Heart left ventricle (tissue), 13 donors: Measurements from ENCODE around the gene LANCL1.

Experiments
- POLR2A ChIP-seq, 2 donors: fragments of 450-650 bp; IDR thresholded peaks; one replicate each; pipeline ENCODE4 v1.6.1; 2017; ENCODE audit warnings: antibody characterized with exemption in 2 of 2, mild to moderate bottlenecking in 2 of 2, moderate library complexity in 2 of 2
- TF ChIP-seq, protein P1 (sequence below), 12 donors: fragments of 200-600 bp; sonication (generic) in 4 of 12; IDR thresholded peaks; one replicate each; pipeline versions ENCODE4 v1.5.0 to v1.8.0; 2018 to 2022; ENCODE audit warnings: antibody characterized with exemption in 12 of 12, mild to moderate bottlenecking in 5 of 12
- donor health status: ischemic (EF 13 %, LVEDD 7.1; RV severe dilation, severe dysfunction).
- donor health status: DM: no; HTN: yes; CAD: no.
- donor health status: DM: no; HTN: no; CAD: no.
- donor health status: ischemic (EF 25% LVEDD 6.9; RV normal size, moderate dysfunction).
- donor health status: ischemic (EF 25% LVEDD 5.7; RV mildly dilated, moderate dysfunction).
- donor health status: ischemic (EF 35%, LVEDD 5.7; RV mildly dilated, moderate dysfunction).
- donor health status: nonischemic (EF 11% LVEDD 7.7; RV severe dilation, severe dysfunction).
- donor health status: DM: yes; HTN: yes; CAD: no.
- donor health status: PGD.
- donor health status: ischemic (EF 29% LVEDD 5.4; RV normal size, mild dysfunction).
- donor health status: nonischemic (EF 23%, LVEDD 6.1; RV moderate dilation, normal function).

DNA sequence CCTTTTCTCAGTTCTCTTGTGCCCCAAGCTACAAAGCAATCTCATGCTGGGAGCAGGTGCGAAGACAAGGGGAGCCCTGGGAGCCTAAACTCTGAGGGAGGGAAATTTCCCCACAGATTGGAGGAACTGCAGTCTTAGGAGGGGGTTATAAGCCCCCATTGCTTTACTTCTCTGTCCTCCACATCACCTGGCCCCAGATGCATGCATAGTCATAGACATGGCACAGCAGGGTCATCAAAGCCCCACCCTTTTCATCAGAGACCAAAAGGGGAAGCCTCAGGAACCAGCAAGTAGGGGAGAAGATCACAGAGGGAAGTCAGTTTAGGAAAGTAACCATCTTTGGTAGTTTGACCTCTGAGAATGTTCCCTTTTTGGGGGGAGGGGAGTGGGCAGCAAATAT, 33.7 kb downstream of the LANCL1 start:
- TF ChIP-seq POLR2A (IDR thresholded peaks at IDR 0.05): no peak
- TF ChIP-seq, protein P1, sequence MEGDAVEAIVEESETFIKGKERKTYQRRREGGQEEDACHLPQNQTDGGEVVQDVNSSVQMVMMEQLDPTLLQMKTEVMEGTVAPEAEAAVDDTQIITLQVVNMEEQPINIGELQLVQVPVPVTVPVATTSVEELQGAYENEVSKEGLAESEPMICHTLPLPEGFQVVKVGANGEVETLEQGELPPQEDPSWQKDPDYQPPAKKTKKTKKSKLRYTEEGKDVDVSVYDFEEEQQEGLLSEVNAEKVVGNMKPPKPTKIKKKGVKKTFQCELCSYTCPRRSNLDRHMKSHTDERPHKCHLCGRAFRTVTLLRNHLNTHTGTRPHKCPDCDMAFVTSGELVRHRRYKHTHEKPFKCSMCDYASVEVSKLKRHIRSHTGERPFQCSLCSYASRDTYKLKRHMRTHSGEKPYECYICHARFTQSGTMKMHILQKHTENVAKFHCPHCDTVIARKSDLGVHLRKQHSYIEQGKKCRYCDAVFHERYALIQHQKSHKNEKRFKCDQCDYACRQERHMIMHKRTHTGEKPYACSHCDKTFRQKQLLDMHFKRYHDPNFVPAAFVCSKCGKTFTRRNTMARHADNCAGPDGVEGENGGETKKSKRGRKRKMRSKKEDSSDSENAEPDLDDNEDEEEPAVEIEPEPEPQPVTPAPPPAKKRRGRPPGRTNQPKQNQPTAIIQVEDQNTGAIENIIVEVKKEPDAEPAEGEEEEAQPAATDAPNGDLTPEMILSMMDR (IDR thresholded peaks at IDR 0.05): no peak
